Breast epithelium (tissue), 4 donors: ENCODE results near the gene FRMD4A. TPM values are rescaled to one million over a fixed set of nuclear protein-coding genes. Genes with fewer than 3 reads are reported as not detected.

Experiments used
- DNase-seq, 2 donors: peaks; one replicate each; pipeline ENCODE4 v3.0.0-alpha.2; 2019; ENCODE audit warnings: low spot score in 2 of 2
- H3K27ac ChIP-seq, 2 donors: fragments of 200-600 bp; sonication (generic) in 1 of 2; one replicate each; pipeline ENCODE4 v1.5.1; 2016 to 2019; ENCODE audit warnings: mild to moderate bottlenecking in 1 of 2
- H3K27me3 ChIP-seq, 2 donors: fragments of 200-600 bp; sonication (generic) in 1 of 2; one replicate each; pipeline versions ENCODE4 v1.5.1 to v1.6.0; 2017 to 2019; ENCODE audit warnings: control low read depth in 1 of 2, mild to moderate bottlenecking in 1 of 2
- H3K36me3 ChIP-seq: fragments of 200-600 bp; one replicate; pipeline ENCODE4 v1.5.1; 2019
- H3K4me1 ChIP-seq, 2 donors: fragments of 200-600 bp; sonication (generic); one replicate each; pipeline ENCODE4 v1.5.1; 2016 to 2019; ENCODE audit warnings: control low read depth in 1 of 2
- H3K4me3 ChIP-seq, 3 donors: fragments of 200-600 bp; sonication (generic); 1 replicate in 2 of 3; 2 replicates in 1 of 3; pipeline ENCODE4 v1.5.1; 2016 to 2019; ENCODE audit warnings: mild to moderate bottlenecking in 3 of 3, moderate library complexity in 2 of 3
- H3K9me3 ChIP-seq, 2 donors: fragments of 200-600 bp; sonication (generic) in 1 of 2; one replicate each; pipeline ENCODE4 v1.5.1; 2016 to 2019; ENCODE audit warnings: control low read depth in 1 of 2
- CTCF ChIP-seq, 3 donors: fragments of 450-650 bp; IDR thresholded peaks; one replicate each; pipeline ENCODE4 v1.5.1; 2016 to 2017; ENCODE audit warnings: antibody characterized with exemption in 3 of 3, mild to moderate bottlenecking in 3 of 3, moderate library complexity in 3 of 3
- POLR2A ChIP-seq: fragments of 450-650 bp; IDR thresholded peaks from one replicate; pipeline ENCODE4 v1.6.1; 2016; ENCODE audit warnings: antibody characterized with exemption, mild to moderate bottlenecking, moderate library complexity
- POLR2AphosphoS5 ChIP-seq, 3 donors: sonication (generic); formaldehyde crosslinking; IDR thresholded peaks; one replicate each; pipeline ENCODE4 v1.6.1; 2017; ENCODE audit warnings: antibody characterized with exemption in 3 of 3
- intact Hi-C: fragments of 100-400 bp; cut with DNase I; formaldehyde crosslinking; loops from one replicate; pipeline ENCODE4 v1.15.1; 2023; ENCODE audit warnings: low total_unique reads
- total RNA-seq, 3 donors: library from RNA; depleted of rRNA; stranded (reverse); fragments of >200 nt; gene quantifications; one replicate each; pipeline ENCODE4 v1.1.0, GENCODE V29; 2016

The FRMD4A gene
- total RNA-seq, 3 donors from 2014 or later = 27.5 to 107 (median 34.4) TPM

GRCh38 chr10:13890233-13891127 is 440.2 kb downstream of the FRMD4A start:
- DNase-seq = no peak
- intact Hi-C loops = no loop called here
- no peak for TF ChIP-seq POLR2A
- no peak for TF ChIP-seq CTCF (IDR thresholded peaks at IDR 0.05)
- TF ChIP-seq POLR2AphosphoS5 (IDR thresholded peaks at IDR 0.05) = no peak

GRCh38 chr10:13887761-13888160 is 443.0 kb downstream of the FRMD4A start:
- Histone ChIP-seq H3K9me3 (no peaks in the 10 kb centered on the region), H3K4me1 (no peaks in the 10 kb centered on the region), H3K27me3 (peaks cover 0 to 20% of the 10 kb centered on the region in 2 donors), H3K4me3 (no peak overlapping the region), H3K27ac (no peak overlapping the region), H3K36me3 (no peaks in the 10 kb centered on the region)
- TF ChIP-seq POLR2AphosphoS5 (IDR thresholded peaks at IDR 0.05) = no peak
- no peak for TF ChIP-seq POLR2A
- TF ChIP-seq CTCF (IDR thresholded peaks at IDR 0.05) = no peak
- no peak for DNase-seq
- intact Hi-C loops = no loop called here

More at GRCh38 chr10:13890233-13891127, 440.2 kb downstream of the FRMD4A start:
- Histone ChIP-seq H3K27ac (peak overlapping the region in 1 of 2 donors; percentile 82), H3K4me3 (peak overlapping the region; percentile 51 to 71 (median 66)), H3K27me3 (peaks cover 0 to 34% of the 10 kb centered on the region in 2 donors), H3K36me3 (no peaks in the 10 kb centered on the region), H3K4me1 (no peaks in the 10 kb centered on the region), H3K9me3 (no peaks in the 10 kb centered on the region)

GRCh38 chr10:13885238-13885990 is 445.3 kb downstream of the FRMD4A start:
- H3K27ac ChIP-seq = no peak overlapping the region
- TF ChIP-seq POLR2AphosphoS5 (IDR thresholded peaks at IDR 0.05) = no peak
- TF ChIP-seq POLR2A = no peak
- no peak for TF ChIP-seq CTCF (IDR thresholded peaks at IDR 0.05)
- intact Hi-C loops = no loop called here

GRCh38 chr10:13883636-13884444 is 446.9 kb downstream of the FRMD4A start:
- H3K27ac ChIP-seq = no peak overlapping the region
- no peaks in the 10 kb centered on the region for H3K36me3 ChIP-seq
- H3K9me3 ChIP-seq = no peaks in the 10 kb centered on the region
- intact Hi-C loops = no loop called here
- no peaks in the 10 kb centered on the region for H3K4me1 ChIP-seq
- H3K4me3 ChIP-seq = no peak overlapping the region
- H3K27me3 ChIP-seq = peaks cover 0 to under 1% of the 10 kb centered on the region in 2 donors
- no peak for TF ChIP-seq CTCF (IDR thresholded peaks at IDR 0.05)
- TF ChIP-seq POLR2A = no peak
- no peak for DNase-seq

More at GRCh38 chr10:13885238-13885990, 445.3 kb downstream of the FRMD4A start:
- Histone ChIP-seq H3K4me3 (no peak overlapping the region), H3K36me3 (no peaks in the 10 kb centered on the region), H3K27me3 (peaks cover 0 to 7% of the 10 kb centered on the region in 2 donors), H3K9me3 (no peaks in the 10 kb centered on the region), H3K4me1 (no peaks in the 10 kb centered on the region)
- DNase-seq = no peak
